NCI-H1048 (cell line): Measurements from ENCODE around the gene CHRNA9.

ENCODE experiments used
- DNase-seq: peaks from one replicate; lab custom pipeline; 2025; lab: John Stamatoyannopoulos, UW

Gene CHRNA9

DNA sequence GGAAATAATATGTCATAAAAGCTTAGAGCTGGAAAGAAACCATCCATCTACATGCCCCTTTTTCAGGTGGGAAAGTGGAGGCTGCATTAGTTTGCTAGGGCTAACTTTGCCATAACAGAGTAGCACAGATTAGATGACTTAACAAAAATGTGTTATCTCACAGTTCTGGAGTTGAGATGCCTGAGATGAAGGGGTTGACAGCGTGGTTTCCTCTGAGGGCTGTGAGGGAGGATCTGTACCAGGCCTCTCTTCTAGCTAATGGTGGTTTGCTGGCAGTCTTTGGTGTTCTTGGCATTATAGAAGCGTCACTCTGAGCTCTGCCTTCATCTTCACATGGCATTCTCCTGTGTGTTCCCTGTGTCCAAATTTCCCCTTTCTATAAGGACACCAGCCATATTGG, 2.4 kb downstream of the CHRNA9 start:
- no peak for DNase-seq

DNA sequence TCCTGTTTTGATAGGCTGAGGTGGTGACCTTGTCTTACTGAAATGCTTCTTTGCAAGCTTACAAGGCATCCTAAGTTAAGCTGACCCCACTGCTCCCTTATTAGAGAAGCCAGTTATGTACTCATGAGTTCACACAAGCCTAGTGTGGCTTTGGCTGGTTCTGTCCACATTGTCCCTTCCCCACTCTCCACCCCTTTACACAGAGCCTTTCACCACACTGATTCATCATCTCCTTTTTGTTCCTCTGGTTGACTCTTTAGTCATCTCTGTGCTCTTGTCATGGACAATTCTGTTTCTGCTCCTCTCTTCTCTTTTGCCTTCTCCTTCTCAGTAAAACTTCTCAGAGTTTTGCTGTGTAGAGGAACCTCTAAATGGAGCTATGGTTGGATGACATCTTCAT, 4.9 kb downstream of the CHRNA9 start:
- DNase-seq = no peak

DNA sequence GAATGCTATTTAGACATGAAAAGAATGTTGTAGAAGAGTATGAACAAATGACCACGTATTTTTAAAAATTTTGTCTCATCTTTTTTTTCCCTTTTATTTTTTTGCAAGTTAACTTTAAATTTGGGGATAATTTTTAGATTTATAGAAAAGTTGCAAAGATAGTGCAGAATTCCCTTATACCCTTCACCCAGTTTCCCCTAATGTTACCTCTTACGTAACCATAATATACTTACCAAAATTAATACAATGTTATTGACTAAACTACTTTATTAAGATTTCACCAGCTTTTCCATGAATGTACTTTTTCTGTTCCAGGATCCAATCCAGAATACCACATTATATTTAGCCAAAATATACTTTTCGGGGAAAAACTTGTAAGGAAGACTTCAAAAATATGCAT, 12.3 kb downstream of the CHRNA9 start:
- no peak for DNase-seq

DNA sequence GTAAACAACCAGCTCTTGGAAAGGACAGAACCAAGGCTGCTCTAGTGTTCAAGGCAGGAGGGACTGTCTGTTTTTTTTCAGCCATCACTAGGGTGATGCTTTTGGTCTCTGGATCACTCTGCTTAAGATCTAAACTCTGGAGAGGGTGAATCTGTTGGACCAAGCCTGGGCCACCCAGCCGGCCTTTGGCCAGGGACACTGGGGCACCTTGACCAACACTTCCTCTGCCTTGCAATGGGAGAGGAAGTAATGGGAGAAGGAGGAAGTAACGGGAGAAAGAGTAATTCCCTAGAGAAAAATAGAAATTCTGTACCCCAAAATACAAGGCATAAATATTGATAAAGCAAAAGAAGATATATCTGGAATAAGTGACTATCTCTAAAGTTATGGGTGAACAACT, 12.9 kb downstream of the CHRNA9 start:
- DNase-seq = no peak

DNA sequence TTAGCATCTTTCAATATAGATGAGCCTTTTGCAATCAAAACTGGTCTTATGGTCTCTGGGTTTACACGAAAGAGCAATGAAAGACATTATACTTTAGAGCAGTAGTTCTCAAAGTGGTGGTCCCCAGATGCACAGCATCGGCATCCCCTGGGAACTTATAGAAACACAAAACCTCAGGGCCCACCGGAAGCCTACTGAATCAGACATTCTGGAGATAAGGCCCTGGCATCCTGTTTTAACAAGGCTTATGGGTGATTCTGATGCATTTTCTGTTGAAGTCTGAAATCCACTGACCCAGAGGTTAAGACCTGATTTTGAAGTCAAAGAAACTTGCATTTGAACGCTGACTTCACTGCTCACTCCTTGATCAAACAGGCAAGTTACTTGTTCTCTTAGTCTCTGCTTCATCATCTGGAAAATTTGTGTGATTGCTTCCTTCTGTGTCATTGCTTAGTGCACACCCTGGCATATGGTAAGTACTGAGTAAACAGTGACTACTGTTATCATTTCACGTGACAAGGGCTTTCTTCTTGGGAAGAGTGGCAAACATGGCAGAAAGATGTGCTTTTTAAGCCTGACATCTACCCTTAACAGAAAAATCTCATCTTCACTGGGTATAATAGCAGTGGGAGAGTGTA, 14.5 kb downstream of the CHRNA9 start:
- no peak for DNase-seq

DNA sequence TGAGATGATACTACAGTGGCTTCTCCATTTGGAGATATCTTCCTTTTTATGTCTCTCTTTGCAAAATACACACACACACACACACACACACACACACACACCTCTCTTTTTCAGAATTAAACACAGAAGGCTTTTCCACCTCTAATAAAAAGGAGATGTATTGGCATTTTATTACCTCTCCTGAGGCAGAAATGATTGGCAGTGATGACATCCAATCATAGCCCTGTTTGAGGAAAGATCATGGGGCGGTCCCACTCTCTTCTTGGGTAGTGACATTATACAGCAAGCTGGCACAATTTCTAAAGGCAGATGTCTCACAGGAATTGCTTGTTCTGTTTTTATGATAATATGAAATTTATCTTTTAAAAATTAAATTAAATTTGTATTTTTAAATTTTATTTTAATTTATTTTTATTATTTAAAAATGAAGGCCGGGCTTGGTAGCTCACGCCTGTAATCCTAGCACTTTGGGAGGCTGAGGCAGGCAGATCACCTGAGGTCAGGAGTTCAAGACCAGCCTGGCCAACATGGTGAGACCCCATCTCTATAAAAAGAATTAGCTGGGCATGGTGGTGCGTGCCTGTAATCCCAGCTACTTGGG, 15.6 kb downstream of the CHRNA9 start:
- DNase-seq = no peak

DNA sequence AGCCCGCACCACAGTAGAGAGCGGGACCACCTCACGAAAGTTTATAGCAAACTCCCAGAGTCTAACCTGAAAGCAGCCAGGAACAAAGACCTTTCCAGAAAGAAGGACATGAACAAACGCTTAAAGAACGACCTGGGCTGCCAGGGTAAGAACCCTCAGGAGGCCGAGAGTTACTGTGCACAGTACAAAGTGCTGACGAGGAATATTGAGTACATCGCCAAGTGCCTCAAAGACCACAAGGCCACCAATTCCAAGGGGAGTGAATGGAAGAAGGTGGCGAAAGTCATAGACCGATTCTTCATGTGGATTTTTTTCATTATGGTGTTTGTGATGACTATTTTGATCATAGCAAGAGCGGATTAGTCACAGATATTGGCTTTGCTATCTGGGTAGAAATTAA, 19.0 kb downstream of the CHRNA9 start:
- DNase-seq = no peak

DNA sequence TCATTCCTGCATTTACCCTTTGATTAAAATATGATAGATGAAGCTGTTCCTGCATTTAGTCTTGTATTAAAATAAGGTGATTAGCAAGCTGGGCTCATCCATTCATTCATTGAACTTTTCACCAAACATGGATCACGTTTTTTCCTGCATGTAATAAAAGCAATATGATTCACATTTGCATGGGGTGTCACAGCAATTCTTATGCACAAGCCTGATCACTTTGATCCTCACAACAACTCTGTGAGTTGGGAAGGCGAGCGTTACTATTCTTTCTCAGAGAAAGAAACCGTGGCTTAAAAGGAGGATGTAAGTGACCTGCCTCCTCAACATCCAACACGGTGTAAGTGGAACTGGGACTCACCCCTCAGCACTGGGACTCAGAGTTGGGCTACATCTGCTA, 20.0 kb downstream of the CHRNA9 start:
- DNase-seq = no peak

DNA sequence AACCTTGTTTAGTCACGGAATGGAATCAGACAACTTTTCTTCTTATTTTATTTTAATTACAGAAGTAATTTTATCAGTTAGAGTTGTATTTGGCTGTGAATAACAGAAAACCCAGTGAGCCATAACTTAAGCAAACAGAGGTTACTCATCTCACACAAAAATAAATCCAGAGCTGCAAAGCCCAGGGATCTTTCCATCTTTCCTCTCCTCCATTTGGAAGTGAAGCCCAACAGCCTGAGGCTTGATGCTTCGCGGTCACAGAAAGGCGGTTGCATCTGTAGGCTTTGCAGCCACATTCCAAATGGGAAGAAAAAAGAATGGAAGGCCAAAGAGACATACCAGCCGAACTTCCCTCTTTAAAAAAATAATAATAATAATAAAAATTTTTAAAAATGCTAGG, 22.6 kb downstream of the CHRNA9 start:
- DNase-seq = no peak

DNA sequence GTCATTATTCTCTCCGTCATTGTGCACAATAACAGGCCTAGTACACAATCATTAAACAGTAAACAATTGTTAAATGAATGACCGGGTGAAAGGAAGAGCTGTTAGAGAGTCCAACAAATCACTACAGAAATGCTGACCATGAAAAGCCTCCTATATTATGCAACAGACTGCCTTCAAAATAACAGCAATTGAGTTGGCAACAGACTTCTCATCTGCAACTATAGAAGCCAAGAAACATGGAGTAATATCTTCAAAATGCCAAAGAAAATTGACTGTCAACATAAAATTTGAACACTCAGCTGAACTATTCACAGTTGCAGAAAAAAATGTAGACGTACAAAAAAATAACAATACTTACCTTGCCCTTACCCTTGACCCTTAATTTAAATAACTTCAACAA, 26.2 kb downstream of the CHRNA9 start:
- DNase-seq = no peak

DNA sequence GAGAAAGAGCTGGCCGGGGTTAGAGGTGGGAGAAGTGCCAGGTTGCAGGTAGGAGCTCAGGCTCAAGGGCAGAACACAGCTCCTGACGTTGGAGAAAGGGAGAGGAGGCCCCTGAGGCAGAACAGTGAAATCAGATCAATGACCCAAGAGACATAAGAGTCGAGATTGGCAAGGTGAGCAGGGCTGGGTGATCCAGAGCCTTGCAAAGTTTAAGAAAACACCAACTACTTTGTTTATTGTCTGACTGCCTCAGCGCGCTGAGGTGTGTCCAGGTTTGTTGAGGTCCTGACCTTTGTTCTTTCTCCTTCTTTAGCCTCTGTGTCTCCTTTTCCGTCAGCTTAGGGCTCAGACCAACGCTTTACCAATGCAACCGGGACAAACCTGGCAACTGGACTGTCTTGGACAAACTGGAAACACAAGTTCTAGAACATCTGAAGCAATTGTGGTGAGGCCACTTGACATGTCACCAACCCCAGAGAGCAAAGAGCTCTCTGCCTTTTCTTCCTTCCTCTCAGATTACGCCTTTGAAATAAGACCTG, 28.3 kb downstream of the CHRNA9 start:
- no peak for DNase-seq

DNA sequence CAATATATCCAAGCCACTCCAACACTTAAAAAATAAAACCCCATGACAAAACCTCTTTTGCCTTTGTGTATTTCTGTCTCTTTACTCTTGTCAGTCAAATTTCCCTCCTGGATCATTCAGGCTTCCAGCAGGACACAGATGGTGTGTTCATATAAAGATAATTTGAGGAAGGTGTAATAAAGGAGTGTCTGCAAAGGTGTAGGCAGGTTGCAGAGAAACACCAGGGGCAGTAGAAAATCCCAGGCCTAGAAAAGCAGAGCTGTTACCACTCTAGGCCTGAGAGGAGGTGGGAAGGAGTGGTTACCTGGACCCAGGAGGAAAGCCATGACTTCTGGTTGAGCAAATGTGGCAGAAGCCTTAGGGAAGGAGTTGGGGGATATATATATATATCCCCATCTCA, 28.8 kb downstream of the CHRNA9 start:
- no peak for DNase-seq

DNA sequence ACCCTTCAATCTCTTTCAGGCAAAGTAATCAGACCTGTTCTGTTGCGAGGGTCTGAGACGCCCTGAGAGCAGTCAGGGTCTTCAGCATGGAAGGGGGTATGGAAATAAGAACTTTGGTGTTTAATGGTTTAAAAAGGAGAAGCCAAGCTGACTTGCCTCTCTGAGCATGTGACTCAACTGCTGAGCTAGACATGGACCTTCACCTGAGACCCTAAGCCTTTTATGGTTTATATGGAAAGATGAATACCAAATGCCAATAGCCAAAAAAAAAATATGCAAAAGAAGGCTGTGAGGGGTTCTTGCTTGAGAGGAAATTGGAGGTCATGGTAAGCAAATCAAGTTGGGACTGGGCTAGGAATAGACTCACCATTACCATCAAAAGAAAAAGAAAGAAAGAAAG, 30.6 kb downstream of the CHRNA9 start:
- DNase-seq = no peak

DNA sequence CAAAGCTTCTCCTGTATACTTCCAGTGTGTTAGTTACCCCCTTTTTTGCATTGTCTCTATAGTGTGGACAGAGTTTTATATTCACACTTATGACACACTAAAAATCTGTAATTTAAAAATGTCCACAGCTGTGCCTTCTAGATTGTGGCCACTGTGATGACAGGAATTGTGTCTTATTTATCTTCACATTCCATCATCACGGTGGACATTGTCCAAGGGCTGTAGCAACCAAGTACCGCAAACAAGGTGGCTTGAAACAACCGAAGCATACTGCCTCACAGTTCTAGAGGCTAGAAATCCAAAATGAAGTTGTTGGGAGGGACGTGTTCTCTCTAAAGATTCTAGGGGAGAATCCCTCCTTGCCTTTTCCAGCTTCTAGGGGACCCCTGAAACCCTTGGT, 32.3 kb downstream of the CHRNA9 start:
- no peak for DNase-seq

DNA sequence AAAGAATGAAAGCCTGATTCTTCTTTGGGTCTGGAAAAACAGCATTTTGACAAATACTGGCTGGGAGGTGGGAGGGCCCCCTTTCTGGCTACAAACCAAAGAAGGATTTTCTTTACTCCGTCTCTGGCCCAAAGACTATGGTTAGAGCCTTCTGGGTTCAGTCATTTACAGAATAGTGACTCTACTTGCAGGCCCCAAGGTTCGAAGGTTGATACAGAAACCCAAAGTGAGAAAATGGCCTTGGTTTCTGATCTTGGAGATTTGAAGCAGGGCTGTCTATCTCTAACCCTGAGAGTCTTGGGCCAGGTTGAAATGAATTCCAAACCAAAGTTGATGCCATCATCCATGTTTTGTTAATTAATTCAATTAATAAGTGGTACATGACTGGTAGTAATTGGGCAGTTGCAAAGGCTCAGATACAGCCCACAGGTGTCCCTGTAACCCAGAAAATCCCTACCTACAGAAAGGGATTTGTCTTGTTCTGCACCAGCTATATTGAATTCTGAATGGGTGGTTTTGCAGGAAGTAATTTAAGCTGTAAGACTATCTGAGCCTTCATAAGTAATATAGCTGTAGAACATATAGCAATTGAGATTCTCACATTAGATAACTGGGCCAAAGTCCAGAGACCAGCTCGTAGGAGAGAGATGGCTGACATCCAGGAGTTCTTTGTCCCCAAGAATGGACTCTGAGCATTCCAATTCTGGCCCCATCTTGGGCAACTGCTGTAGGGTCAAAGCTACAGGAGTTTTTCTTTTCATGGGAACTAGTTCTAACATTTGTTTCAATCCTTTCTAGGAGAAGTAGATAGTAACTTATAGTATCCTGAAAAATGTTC, 34.5 kb downstream of the CHRNA9 start:
- no peak for DNase-seq

DNA sequence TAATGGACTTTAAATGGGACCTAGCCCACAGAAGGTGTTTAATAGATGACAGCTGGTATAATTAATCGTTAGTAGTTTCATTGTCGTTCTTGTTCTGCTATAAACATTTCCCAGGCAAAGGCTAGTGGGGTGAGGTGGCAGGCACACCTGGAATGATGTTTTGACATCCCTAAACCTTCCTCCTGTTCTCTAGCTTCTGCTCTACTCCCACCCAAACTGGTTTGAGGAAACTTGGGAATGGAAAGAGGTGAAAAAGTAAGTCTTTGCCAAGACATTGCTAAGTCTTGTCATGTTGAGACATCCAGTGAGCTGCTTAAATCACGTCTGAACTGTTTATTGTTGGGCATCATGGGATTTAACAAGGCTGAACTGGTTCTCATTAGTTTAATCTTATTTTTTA, 37.5 kb downstream of the CHRNA9 start:
- no peak for DNase-seq

DNA sequence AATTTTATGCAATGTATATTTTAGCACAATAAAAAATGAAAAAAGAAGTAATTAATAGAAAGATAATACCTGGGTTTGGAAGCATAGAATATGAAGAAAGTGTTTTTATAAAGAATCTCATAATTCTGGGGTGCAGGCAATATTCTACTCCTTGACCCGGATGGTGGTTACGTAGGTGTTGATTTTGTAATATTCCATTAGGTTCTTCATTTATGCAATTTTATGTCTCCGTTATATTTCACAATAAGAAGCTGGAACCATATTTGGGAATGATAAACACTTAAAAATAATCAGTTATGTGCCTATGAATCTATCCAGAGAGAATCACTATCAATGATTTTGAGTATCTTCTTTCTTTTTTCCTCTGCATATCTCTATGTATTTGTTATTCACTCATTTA, 38.5 kb downstream of the CHRNA9 start:
- no peak for DNase-seq

DNA sequence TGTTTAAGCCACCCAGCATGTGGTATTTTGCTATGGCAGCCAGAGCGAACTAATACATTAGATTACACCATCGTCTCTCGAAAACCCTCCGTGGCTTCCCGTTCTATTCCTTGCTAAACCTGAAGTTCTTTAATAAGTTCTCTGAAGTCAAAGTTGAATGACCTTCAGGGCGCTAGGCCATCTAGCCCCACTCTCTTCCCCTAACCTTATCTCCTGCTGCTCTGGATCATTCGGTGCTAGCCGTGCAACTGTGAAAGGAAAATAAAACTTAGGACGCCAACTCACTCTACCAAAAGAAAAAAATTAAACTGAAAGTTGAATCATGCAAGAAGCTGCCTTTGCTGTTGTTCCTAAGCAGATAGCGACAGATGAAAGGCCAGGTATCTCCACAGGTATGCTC, 40.0 kb downstream of the CHRNA9 start:
- no peak for DNase-seq

DNA sequence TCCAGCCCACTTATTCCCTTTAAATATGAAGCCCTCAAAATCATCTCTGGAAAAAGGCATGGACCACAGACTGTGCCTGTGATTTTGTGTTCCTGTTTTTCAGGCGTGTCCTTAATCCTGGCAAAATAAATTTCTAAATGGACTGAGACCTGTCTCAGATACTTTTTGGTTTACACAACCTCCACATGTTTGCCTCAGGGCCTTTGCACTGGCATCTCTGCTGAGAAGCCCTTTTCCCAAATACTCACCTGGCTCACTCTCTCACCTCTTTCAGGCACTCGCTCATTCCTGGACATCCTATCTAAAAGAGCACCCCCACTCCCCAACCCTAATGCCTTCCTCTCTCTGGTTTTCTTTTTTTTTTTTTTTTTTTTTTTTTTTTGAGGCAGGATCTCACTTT, 40.5 kb downstream of the CHRNA9 start:
- DNase-seq = no peak

DNA sequence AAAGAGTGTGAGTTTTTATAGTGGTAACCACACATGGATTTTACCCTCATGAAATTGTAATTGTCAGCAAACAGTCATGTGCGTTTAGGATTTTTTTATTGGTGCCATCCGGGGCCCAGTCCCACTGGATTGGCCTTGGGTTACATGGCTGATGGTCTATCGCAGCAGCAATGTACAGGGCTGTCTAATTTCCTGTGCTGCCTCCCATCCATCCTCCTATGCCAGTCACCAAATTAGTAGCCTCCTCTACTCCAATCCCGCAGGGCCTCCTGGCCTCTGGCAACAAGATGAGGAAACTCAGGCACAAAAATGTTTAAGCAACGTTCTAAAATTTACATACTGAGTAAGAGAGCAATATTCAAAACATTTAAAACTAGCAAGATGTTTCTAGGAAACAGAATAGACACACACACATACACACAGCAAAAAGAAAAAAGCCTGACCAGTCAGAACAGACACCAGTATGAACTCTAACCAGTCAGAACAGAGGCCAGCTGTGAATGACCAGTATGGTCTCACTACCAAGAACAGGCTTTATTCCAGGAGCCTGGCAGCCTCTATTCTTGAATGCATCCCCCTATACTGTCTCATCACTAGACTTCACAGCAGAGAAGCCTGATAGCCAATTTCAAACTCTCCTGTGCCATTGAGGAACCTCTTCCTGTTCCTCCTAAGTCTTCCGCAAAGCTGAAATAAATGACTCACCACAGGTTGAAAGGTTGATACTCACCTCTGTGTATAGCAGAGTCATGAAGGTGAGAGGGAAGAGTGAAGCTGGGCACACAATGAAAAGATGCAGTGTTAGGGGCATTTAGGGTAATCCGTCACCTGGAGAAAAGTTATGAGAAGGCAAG, 42.6 kb downstream of the CHRNA9 start:
- no peak for DNase-seq

DNA sequence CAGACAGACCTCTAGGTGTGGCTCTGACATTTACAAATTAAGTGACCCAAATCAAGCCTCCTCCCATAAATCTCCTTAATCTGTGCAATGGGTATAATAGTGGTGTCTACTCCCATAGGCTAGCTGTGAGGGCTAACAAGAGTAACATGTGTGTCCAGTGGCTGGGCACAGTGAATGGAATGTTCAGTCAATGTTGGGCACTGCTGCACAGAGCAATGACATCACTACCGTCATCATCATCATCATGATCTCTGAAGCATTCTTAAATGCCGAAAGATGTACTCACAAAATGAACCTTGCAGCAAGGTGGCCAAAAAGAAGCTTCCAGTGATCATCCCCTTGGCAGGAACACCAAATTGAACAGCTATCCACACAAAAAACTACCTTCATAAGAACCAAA, 43.5 kb downstream of the CHRNA9 start:
- DNase-seq = no peak

DNA sequence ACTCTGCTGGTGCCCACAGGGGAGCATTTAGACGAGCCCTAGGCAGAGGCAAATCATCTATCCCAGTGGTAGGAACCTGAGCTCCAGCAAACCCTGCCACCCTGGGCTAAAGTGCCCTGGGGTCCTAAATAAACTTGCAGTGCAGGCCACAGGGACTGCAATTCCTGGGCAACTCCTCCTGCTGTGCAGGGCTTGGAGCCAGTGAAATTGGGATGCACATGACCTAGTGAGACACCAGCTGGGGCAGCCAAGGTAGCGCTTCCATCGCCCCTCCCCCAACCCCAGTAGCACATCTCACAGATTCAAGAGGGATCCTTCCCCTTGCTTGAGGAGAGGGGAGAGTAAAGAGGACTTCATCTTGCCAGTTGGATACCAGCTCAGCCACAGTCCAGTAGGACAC, 44.1 kb downstream of the CHRNA9 start:
- no peak for DNase-seq
